H1 (cell line): ENCODE results near the gene NEK3. TPM values are rescaled to one million over a fixed set of nuclear protein-coding genes. Genes with fewer than 3 reads are reported as not detected.
"Not testable (repeated sequence)": the region's sequence is repeated elsewhere in the genome, so short reads cannot be mapped to it uniquely, and the experiment has no call there.

ENCODE experiments used
- CTCF ChIA-PET: fragments of 300-600 bp; sonication (Branson Sonifier 250); formaldehyde crosslinking; loops from one replicate; lab custom pipeline; 2021; ENCODE audit not compliant: partially characterized antibody; lab: Charles Lee
- POLR2A ChIA-PET: fragments of 300-600 bp; sonication (Branson Sonifier 250); formaldehyde crosslinking; loops from one replicate; lab custom pipeline; 2021; ENCODE audit warnings: inconsistent platforms; ENCODE audit not compliant: partially characterized antibody; lab: Charles Lee
- DNase-seq, 2 experiments: peaks; one replicate each; pipeline versions ENCODE4 v3.0.0 to v3.0.0-alpha.2; 2010 to 2022; ENCODE audit warnings: low spot score in 2 of 2, low read depth in 1 of 2, mixed read lengths in 1 of 2
- FAIRE-seq: peaks from 2 replicates; lab custom pipeline; 2011; peaks lifted over from hg19 to GRCh38; lab: Jason Lieb, UNC
- H2AFZ ChIP-seq: 2 replicates; pipeline ENCODE4 v1.8.1; 2012; ENCODE audit warnings: low read length, inconsistent platforms
- H2AK5ac ChIP-seq: 2 replicates; pipeline ENCODE4 v1.6.1; 2013; ENCODE audit warnings: low read depth, low read length
- H2BK120ac ChIP-seq: replicated peaks from 2 replicates; pipeline ENCODE3; 2013; ENCODE audit warnings: low read depth, low read length, inconsistent platforms
- H2BK12ac ChIP-seq: 2 replicates; pipeline ENCODE4 v1.6.1; 2013; ENCODE audit warnings: low read depth, low read length
- H2BK15ac ChIP-seq: 2 replicates; pipeline ENCODE4 v1.6.1; 2013; ENCODE audit warnings: low read length
- H2BK20ac ChIP-seq: 2 replicates; pipeline ENCODE4 v1.6.1; 2013; ENCODE audit warnings: low read length
- H2BK5ac ChIP-seq: 2 replicates; pipeline ENCODE4 v1.6.1; 2013; ENCODE audit warnings: low read depth, low read length
- H3K14ac ChIP-seq: 2 replicates; pipeline ENCODE4 v1.6.1; 2013; ENCODE audit warnings: inconsistent platforms; ENCODE audit not compliant: insufficient read length
- H3K18ac ChIP-seq: 2 replicates; pipeline ENCODE4 v1.6.1; 2013; ENCODE audit warnings: low read length; ENCODE audit errors: extremely low read depth
- H3K23ac ChIP-seq: 2 replicates; pipeline ENCODE4 v1.6.1; 2013; ENCODE audit warnings: inconsistent platforms; ENCODE audit not compliant: insufficient read length
- H3K23me2 ChIP-seq: 2 replicates; pipeline ENCODE4 v1.6.1; 2013; ENCODE audit warnings: low read depth, low read length
- H3K27ac ChIP-seq: 2 replicates; pipeline ENCODE4 v1.6.1; 2011; ENCODE audit warnings: low read depth, low read length, inconsistent platforms
- H3K27me3 ChIP-seq, 4 experiments: replicated peaks in 1 of 4; 1 replicate in 1 of 4; 2 replicates in 3 of 4; pipeline versions ENCODE4 v1.6.1 to v1.8.1; 2011 to 2013; ENCODE audit warnings: low read length in 3 of 4, mild to moderate bottlenecking in 3 of 4, inconsistent platforms in 2 of 4, mixed read lengths in 2 of 4, moderate library complexity in 1 of 4; ENCODE audit not compliant: control insufficient read depth in 3 of 4, insufficient read depth in 3 of 4; ENCODE audit errors: extremely low read depth in 1 of 4
- H3K36me3 ChIP-seq, 4 experiments: 2 replicates each; pipeline versions ENCODE4 v1.6.1 to v1.8.1; 2011 to 2013; ENCODE audit warnings: mild to moderate bottlenecking in 4 of 4, low read length in 3 of 4, moderate library complexity in 2 of 4, control low read depth in 1 of 4, inconsistent platforms in 1 of 4; ENCODE audit not compliant: insufficient read depth in 4 of 4, control insufficient read depth in 2 of 4
- H3K4ac ChIP-seq: replicated peaks from 2 replicates; pipeline ENCODE3; 2013; ENCODE audit warnings: low read length, low read depth, mixed read lengths, inconsistent platforms; ENCODE audit not compliant: insufficient read length
- H3K4me1 ChIP-seq, 4 experiments: replicated peaks in 1 of 4; 1 replicate in 1 of 4; 2 replicates in 3 of 4; pipeline versions ENCODE4 v1.6.1 to v1.8.1; 2011 to 2013; ENCODE audit warnings: low read length in 3 of 4, inconsistent platforms in 2 of 4, mixed read lengths in 1 of 4; ENCODE audit not compliant: insufficient read depth in 4 of 4, control insufficient read depth in 3 of 4
- H3K4me2 ChIP-seq, 2 experiments: 2 replicates each; pipeline versions ENCODE4 v1.6.1 to v1.8.1; 2011 to 2013; ENCODE audit warnings: low read depth in 2 of 2, low read length in 2 of 2, control low read depth in 1 of 2, inconsistent platforms in 1 of 2, mild to moderate bottlenecking in 1 of 2; ENCODE audit not compliant: insufficient read depth in 1 of 2
- H3K4me3 ChIP-seq, 4 experiments: fragments of 200-600, 300-600 bp in 1 of 4; sonication (generic), shearing (Covaris generic), sonication (Bioruptor Twin) in 1 of 4; 2 replicates each; pipeline versions ENCODE4 v1.5.1 to v1.8.1; 2011 to 2016; ENCODE audit warnings: low read length in 4 of 4, low read depth in 3 of 4, control low read depth in 2 of 4, inconsistent platforms in 2 of 4, mild to moderate bottlenecking in 2 of 4, mixed read lengths in 1 of 4, moderate library complexity in 1 of 4; ENCODE audit not compliant: insufficient read depth in 2 of 4; ENCODE audit errors: extremely low read depth in 1 of 4
- H3K56ac ChIP-seq: replicated peaks from 2 replicates; pipeline ENCODE3; 2013; ENCODE audit warnings: low read depth, mild to moderate bottlenecking, mixed read lengths, low read length, inconsistent platforms; ENCODE audit not compliant: insufficient read length
- H3K79me1 ChIP-seq: 2 replicates; pipeline ENCODE4 v1.6.1; 2013; ENCODE audit warnings: low read depth, low read length, control low read depth
- H3K79me2 ChIP-seq, 2 experiments: 2 replicates each; pipeline versions ENCODE4 v1.6.1 to v1.8.1; 2012 to 2013; ENCODE audit warnings: low read length in 2 of 2, mild to moderate bottlenecking in 2 of 2, inconsistent platforms in 1 of 2; ENCODE audit not compliant: insufficient read depth in 2 of 2, control insufficient read depth in 1 of 2
- H3K9ac ChIP-seq, 4 experiments: replicated peaks in 1 of 4; 1 replicate in 1 of 4; 2 replicates in 3 of 4; pipeline versions ENCODE4 v1.6.1 to v1.8.1; 2011 to 2013; ENCODE audit warnings: low read depth in 3 of 4, low read length in 3 of 4, control low read depth in 2 of 4, mild to moderate bottlenecking in 2 of 4, moderate library complexity in 2 of 4, inconsistent platforms in 1 of 4; ENCODE audit errors: extremely low read depth in 1 of 4
- H3K9me3 ChIP-seq, 2 experiments: 2 replicates each; pipeline versions ENCODE4 v1.6.1 to v1.8.1; 2012 to 2013; ENCODE audit warnings: mild to moderate bottlenecking in 2 of 2, moderate library complexity in 2 of 2, control low read depth in 1 of 2, inconsistent platforms in 1 of 2, low read depth in 1 of 2, low read length in 1 of 2, mixed read lengths in 1 of 2; ENCODE audit not compliant: insufficient read depth in 2 of 2
- H4K20me1 ChIP-seq, 2 experiments: replicated peaks in 1 of 2; 2 replicates each; pipeline versions ENCODE3 to v1.8.1; 2011 to 2013; ENCODE audit warnings: inconsistent platforms in 2 of 2, low read length in 2 of 2, mild to moderate bottlenecking in 1 of 2; ENCODE audit not compliant: insufficient read depth in 2 of 2, control insufficient read depth in 1 of 2
- H4K5ac ChIP-seq: 2 replicates; pipeline ENCODE4 v1.6.1; 2013; ENCODE audit warnings: low read length, low read depth, mixed read lengths, inconsistent platforms; ENCODE audit not compliant: insufficient read length
- H4K8ac ChIP-seq: 2 replicates; pipeline ENCODE4 v1.8.0; 2013; ENCODE audit warnings: mild to moderate bottlenecking, moderate library complexity, low read length, inconsistent platforms; ENCODE audit not compliant: insufficient read depth; ENCODE audit errors: extremely low read depth
- H4K91ac ChIP-seq: replicated peaks from 2 replicates; pipeline ENCODE3; 2013; ENCODE audit warnings: low read length, mixed read lengths, inconsistent platforms; ENCODE audit not compliant: insufficient read length
- WGBS, 2 experiments: shearing (Covaris generic) in 1 of 2; methylation state at CpG; one replicate each; pipeline versions ENCODE4 v1.1.6 to v1.1.7; 2013 to 2015; ENCODE audit warnings: low lambda C conversion rate in 2 of 2, mixed read lengths in 2 of 2, inconsistent platforms in 1 of 2, low coverage in 1 of 2, missing lambda C conversion rate in 1 of 2; ENCODE audit not compliant: insufficient replicate concordance in 2 of 2, insufficient coverage in 1 of 2, insufficient read length in 1 of 2; ENCODE audit errors: extremely low coverage in 1 of 2, missing lambda C conversion rate in 1 of 2; 5-methylcytosine and 5-hydroxymethylcytosine counted together
- polyA plus RNA-seq, 7 experiments: library from polyadenylated mRNA; depleted of rRNA in 3 of 7; stranded (reverse) in 5 of 7; unstranded in 2 of 7; fragments of >200 nt in 5 of 7; fragments of 200-250 nt in 2 of 7; gene quantifications; 1 replicate in 5 of 7; 2 replicates in 1 of 7; 4 replicates in 1 of 7; pipeline versions ENCODE4 v1.2.1 to v1.2.3, GENCODE V29; 2011 to 2013; ENCODE audit warnings: missing spikeins in 2 of 7, mixed read lengths in 2 of 7
- total RNA-seq: library from RNA; stranded (reverse); fragmentation: NEBNext Ultra II Directional; extraction: Animal tissue kit (Norgen Biotek cat#: 25700); gene quantifications from 2 replicates; pipeline ENCODE4 v1.2.1, GENCODE V29; 2021

NEK3 gene
- total and polyA plus RNA-seq, 2 of the 8 experiments (the other 6 are each of a cell fraction or from before 2014, with no cell fraction given): 11.4 to 26.0 TPM

DNA sequence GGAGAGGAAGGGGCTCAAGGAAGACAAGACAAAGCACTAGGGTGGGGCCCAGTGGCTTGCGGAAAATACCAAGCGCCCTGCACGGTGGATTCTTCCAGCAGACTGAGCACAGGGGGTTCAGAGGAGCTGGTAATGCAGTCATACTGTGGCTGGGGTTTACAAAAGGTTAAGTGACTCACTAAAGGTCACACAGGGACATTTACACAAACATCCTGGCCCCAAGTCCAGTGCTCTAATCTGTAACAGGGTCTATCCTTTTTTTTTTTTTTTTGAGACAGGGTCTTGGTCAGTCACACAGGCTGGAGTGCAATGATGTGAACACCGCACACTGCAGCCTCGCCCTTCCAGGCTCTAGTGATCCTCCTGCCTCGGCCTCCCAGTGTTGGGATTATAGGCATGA is 49.0 kb upstream of the NEK3 start:
- H3K79me2 ChIP-seq, H3K9ac ChIP-seq, H4K20me1 ChIP-seq, POLR2A ChIA-PET, H3K4ac ChIP-seq, H4K91ac ChIP-seq, H3K79me1 ChIP-seq, FAIRE-seq, CTCF ChIA-PET, H2AFZ ChIP-seq, H3K4me3 ChIP-seq, H3K18ac ChIP-seq, H2AK5ac ChIP-seq, DNase-seq, H3K9me3 ChIP-seq, H3K27ac ChIP-seq, H3K4me2 ChIP-seq, H2BK20ac ChIP-seq, H2BK5ac ChIP-seq, H4K8ac ChIP-seq, H4K5ac ChIP-seq, H3K27me3 ChIP-seq, H2BK15ac ChIP-seq, H3K23me2 ChIP-seq, H3K36me3 ChIP-seq, H2BK120ac ChIP-seq, H2BK12ac ChIP-seq, H3K4me1 ChIP-seq, H3K23ac ChIP-seq, H3K56ac ChIP-seq, H3K14ac ChIP-seq: not testable (repeated sequence)
- 88% methylated on average over 6 of the region's 6 CpGs; no CpG with 5 or more reads in 1 of the 2 experiments for WGBS, 2 experiments

GRCh38 chr13:52207896-52208295 is 48.5 kb upstream of the NEK3 start:
- H3K36me3 ChIP-seq, H4K91ac ChIP-seq, H3K4me1 ChIP-seq, H3K9ac ChIP-seq, H3K56ac ChIP-seq, H3K9me3 ChIP-seq, H3K27me3 ChIP-seq, H2BK20ac ChIP-seq, H3K27ac ChIP-seq, H3K23ac ChIP-seq, H3K23me2 ChIP-seq, H3K14ac ChIP-seq, DNase-seq, CTCF ChIA-PET, H4K5ac ChIP-seq, H4K20me1 ChIP-seq, H2BK12ac ChIP-seq, H2BK5ac ChIP-seq, H3K4ac ChIP-seq, H2BK120ac ChIP-seq, H2BK15ac ChIP-seq, H4K8ac ChIP-seq, H3K79me1 ChIP-seq, H3K18ac ChIP-seq, FAIRE-seq, H3K79me2 ChIP-seq, H3K4me2 ChIP-seq, H2AFZ ChIP-seq, H2AK5ac ChIP-seq, H3K4me3 ChIP-seq, POLR2A ChIA-PET: not testable (repeated sequence)
- 81% methylated on average over 2 of the region's 3 CpGs; no CpG with 5 or more reads in 1 of the 2 experiments for WGBS, 2 experiments
